NCI-H1105 treated with DMSO at 0.1 percent for 48 hours (cell line): ENCODE data around the gene PGLYRP4.

ENCODE experiments used
- DNase-seq: peaks from one replicate; lab custom pipeline; 2025; lab: John Stamatoyannopoulos, UW

The PGLYRP4 gene

GRCh38 chr1:153288634-153289275 is 59.9 kb downstream of the PGLYRP4 start:
- DNase-seq: peak; percentile 17
